GM23338 (cell line): ENCODE results near the gene UIMC1. TPM values are rescaled to one million over a fixed set of nuclear protein-coding genes. Genes with fewer than 3 reads are reported as not detected.

Source experiments
- ATAC-seq: fragments of 200-7000 bp; cut with Tn5 transposase; 3 replicates; pipeline ENCODE4 v1.9.1; 2020
- DNase-seq: peaks from one replicate; pipeline ENCODE4 v3.0.0-alpha.2; 2015; ENCODE audit warnings: low spot score
- H2AFZ ChIP-seq: fragments of 200-600 bp; sonication (generic); 2 replicates; pipeline ENCODE4 v1.8.0; 2016; ENCODE audit warnings: antibody characterized with exemption, mild to moderate bottlenecking, moderate library complexity
- H3F3A ChIP-seq: fragments of 200-600 bp; sonication (generic); replicated peaks from 2 replicates; pipeline ENCODE4 v1.8.0; 2017; ENCODE audit warnings: antibody characterized with exemption, mixed run types, low read depth
- H3K27ac ChIP-seq: fragments of 200-600 bp; sonication (generic); 2 replicates; pipeline ENCODE4 v1.6.1; 2016; ENCODE audit warnings: low read depth
- H3K27me3 ChIP-seq: fragments of 200-600 bp; sonication (generic); 2 replicates; pipeline ENCODE4 v1.8.0; 2016; ENCODE audit warnings: mild to moderate bottlenecking, mixed run types, moderate library complexity; ENCODE audit not compliant: insufficient read depth
- H3K36me3 ChIP-seq: fragments of 200-600 bp; sonication (generic); 2 replicates; pipeline ENCODE4 v1.8.0; 2016; ENCODE audit warnings: mild to moderate bottlenecking; ENCODE audit not compliant: insufficient read depth
- H3K4me1 ChIP-seq: fragments of 200-600 bp; sonication (generic); 2 replicates; pipeline ENCODE4 v1.8.0; 2016; ENCODE audit warnings: mild to moderate bottlenecking, moderate library complexity; ENCODE audit not compliant: insufficient read depth
- H3K4me2 ChIP-seq: fragments of 200-600 bp; sonication (generic); 2 replicates; pipeline ENCODE4 v1.7.1; 2017; ENCODE audit warnings: mixed run types
- H3K4me3 ChIP-seq: fragments of 200-600 bp; sonication (generic); 2 replicates; pipeline ENCODE4 v1.6.1; 2016; ENCODE audit warnings: mixed run types
- H3K79me2 ChIP-seq: fragments of 200-600 bp; sonication (generic); replicated peaks from 2 replicates; pipeline ENCODE4 v1.8.0; 2017; ENCODE audit warnings: mild to moderate bottlenecking; ENCODE audit not compliant: insufficient read depth
- H3K9me2 ChIP-seq: fragments of 200-600 bp; sonication (generic); 2 replicates; pipeline ENCODE4 v1.8.0; 2017; ENCODE audit not compliant: insufficient read depth
- H4K20me1 ChIP-seq: fragments of 200-600 bp; sonication (generic); replicated peaks from 2 replicates; pipeline ENCODE4 v1.8.0; 2017; ENCODE audit warnings: mild to moderate bottlenecking; ENCODE audit not compliant: insufficient read depth
- H3K27ac Mint-ChIP-seq: 2 replicates; pipeline ENCODE4 v1.8.0; 2020; ENCODE audit warnings: inconsistent platforms, mild to moderate bottlenecking, moderate library complexity, mixed read lengths
- H3K27me3 Mint-ChIP-seq: 3 replicates; pipeline ENCODE4 v1.8.0; 2022; ENCODE audit warnings: low read depth, mild to moderate bottlenecking, moderate library complexity, mixed read lengths, inconsistent platforms; ENCODE audit not compliant: insufficient read depth, poor library complexity
- H3K36me3 Mint-ChIP-seq: 3 replicates; pipeline ENCODE4 v1.8.0; 2021; ENCODE audit warnings: low read depth, mild to moderate bottlenecking, inconsistent platforms, moderate library complexity, mixed read lengths
- H3K4me1 Mint-ChIP-seq: 3 replicates; pipeline ENCODE4 v1.8.0; 2020; ENCODE audit warnings: mild to moderate bottlenecking, inconsistent platforms, mixed read lengths
- H3K4me3 Mint-ChIP-seq: 3 replicates; pipeline ENCODE4 v1.8.0; 2021; ENCODE audit warnings: moderate library complexity, mild to moderate bottlenecking, inconsistent platforms, mixed read lengths
- H3K9me3 Mint-ChIP-seq: 3 replicates; pipeline ENCODE4 v1.8.0; 2020; ENCODE audit warnings: moderate library complexity, mild to moderate bottlenecking, inconsistent platforms, mixed read lengths
- EZH2 ChIP-seq: fragments of 200-600 bp; sonication (generic); IDR thresholded peaks from one replicate; pipeline ENCODE4 v1.8.0; 2017; ENCODE audit warnings: antibody characterized with exemption, mild to moderate bottlenecking, low read depth; ENCODE audit not compliant: unreplicated experiment
- EZH2phosphoT487 ChIP-seq: fragments of 200-600 bp; sonication (generic); IDR thresholded peaks from one replicate; pipeline ENCODE4 v1.8.1; 2018; ENCODE audit warnings: antibody characterized with exemption; ENCODE audit not compliant: unreplicated experiment
- JUNB ChIP-seq: IDR thresholded peaks from one replicate; pipeline ENCODE4 v1.6.1; 2016; ENCODE audit warnings: antibody characterized with exemption; ENCODE audit not compliant: unreplicated experiment
- POLR2AphosphoS5 ChIP-seq: IDR thresholded peaks from 2 replicates; pipeline ENCODE4 v1.6.1; 2016; ENCODE audit warnings: antibody characterized with exemption, low read depth
- STAT1 ChIP-seq: IDR thresholded peaks from one replicate; pipeline ENCODE4 v1.6.1; 2016; ENCODE audit warnings: antibody characterized with exemption; ENCODE audit not compliant: unreplicated experiment
- ZNF114 ChIP-seq: fragments of 250-450 bp; sonication (Bioruptor Pico); IDR thresholded peaks from 2 replicates; pipeline ENCODE4 v1.5.0; 2020; ENCODE audit warnings: mild to moderate bottlenecking, moderate library complexity
- polyA plus RNA-seq: library from polyadenylated mRNA; unstranded; fragments of >200 nt; fragmentation: Nextera tagmentation; extraction: Ambion mirVana; gene quantifications from 2 replicates; pipeline ENCODE4 v1.2.1, GENCODE V29; 2016
- total RNA-seq: library from RNA; depleted of rRNA; stranded (reverse); fragments of >200 nt; shearing (Covaris generic); gene quantifications from 2 replicates; pipeline ENCODE4 v1.2.3, GENCODE V29; 2014
- TF ChIP-seq, protein P1 (sequence below): IDR thresholded peaks from 2 replicates; pipeline ENCODE4 v1.6.1; 2016; ENCODE audit warnings: antibody characterized with exemption
- TF ChIP-seq, protein P2 (sequence below): fragments of 250-450 bp; sonication (Bioruptor Pico); IDR thresholded peaks from 2 replicates; pipeline ENCODE4 v1.5.0; 2020; ENCODE audit warnings: mild to moderate bottlenecking, moderate library complexity
- TF ChIP-seq, protein P3 (sequence below): IDR thresholded peaks from one replicate; pipeline ENCODE4 v1.6.1; 2018; ENCODE audit warnings: antibody characterized with exemption; ENCODE audit not compliant: unreplicated experiment

The UIMC1 gene
- total and polyA plus RNA-seq, 2 experiments from 2014 or later, result 36.4 to 40.1 TPM

DNA sequence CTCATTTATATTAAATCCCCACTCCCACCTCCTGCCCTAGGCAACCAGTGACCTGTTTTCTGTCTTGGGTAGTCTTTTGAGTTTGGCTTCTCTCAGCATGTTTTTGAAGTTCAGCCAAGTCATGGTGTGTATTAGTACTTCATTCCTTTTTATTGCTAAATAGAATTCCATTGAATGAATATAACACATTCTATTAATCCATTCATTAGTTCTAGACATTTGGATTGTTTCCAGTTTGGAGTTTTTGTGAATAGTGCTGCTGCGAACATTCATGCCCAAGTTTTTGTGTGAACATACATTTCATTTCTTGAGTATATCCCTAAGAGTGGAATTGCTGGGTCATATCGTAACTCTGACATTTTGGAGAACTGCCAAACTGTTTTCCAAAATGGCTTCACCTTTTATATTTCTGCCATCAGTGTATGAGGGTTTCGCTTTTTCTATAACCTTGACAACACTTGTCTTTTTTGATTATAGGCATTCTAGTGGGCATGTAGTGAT is 18.6 kb upstream of the UIMC1 start:
- no peak overlapping the region for H3K4me3 ChIP-seq
- 0 out of 2 replicates have a peak, but pooled peaks cover 3% of the 10 kb centered on the region for H3K9me2 ChIP-seq
- no peak overlapping the region for H3K4me2 ChIP-seq
- Mint-ChIP-seq H3K27ac (no peak overlapping the region), H3K27me3 (peaks cover 12% of the 10 kb centered on the region), H3K36me3 (peaks cover 27% of the 10 kb centered on the region), H3K9me3 (no peaks in the 10 kb centered on the region; the same call in 2 of the 3 replicates), H3K4me3 (no peak overlapping the region), H3K4me1 (peaks cover 13% of the 10 kb centered on the region)
- H3K79me2 ChIP-seq, result peaks cover 43% of the 10 kb centered on the region
- no peak for DNase-seq
- TF ChIP-seq, protein P1, sequence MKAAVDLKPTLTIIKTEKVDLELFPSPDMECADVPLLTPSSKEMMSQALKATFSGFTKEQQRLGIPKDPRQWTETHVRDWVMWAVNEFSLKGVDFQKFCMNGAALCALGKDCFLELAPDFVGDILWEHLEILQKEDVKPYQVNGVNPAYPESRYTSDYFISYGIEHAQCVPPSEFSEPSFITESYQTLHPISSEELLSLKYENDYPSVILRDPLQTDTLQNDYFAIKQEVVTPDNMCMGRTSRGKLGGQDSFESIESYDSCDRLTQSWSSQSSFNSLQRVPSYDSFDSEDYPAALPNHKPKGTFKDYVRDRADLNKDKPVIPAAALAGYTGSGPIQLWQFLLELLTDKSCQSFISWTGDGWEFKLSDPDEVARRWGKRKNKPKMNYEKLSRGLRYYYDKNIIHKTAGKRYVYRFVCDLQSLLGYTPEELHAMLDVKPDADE, result no peak
- TF ChIP-seq ZNF114, result no peak
- TF ChIP-seq, protein P2, sequence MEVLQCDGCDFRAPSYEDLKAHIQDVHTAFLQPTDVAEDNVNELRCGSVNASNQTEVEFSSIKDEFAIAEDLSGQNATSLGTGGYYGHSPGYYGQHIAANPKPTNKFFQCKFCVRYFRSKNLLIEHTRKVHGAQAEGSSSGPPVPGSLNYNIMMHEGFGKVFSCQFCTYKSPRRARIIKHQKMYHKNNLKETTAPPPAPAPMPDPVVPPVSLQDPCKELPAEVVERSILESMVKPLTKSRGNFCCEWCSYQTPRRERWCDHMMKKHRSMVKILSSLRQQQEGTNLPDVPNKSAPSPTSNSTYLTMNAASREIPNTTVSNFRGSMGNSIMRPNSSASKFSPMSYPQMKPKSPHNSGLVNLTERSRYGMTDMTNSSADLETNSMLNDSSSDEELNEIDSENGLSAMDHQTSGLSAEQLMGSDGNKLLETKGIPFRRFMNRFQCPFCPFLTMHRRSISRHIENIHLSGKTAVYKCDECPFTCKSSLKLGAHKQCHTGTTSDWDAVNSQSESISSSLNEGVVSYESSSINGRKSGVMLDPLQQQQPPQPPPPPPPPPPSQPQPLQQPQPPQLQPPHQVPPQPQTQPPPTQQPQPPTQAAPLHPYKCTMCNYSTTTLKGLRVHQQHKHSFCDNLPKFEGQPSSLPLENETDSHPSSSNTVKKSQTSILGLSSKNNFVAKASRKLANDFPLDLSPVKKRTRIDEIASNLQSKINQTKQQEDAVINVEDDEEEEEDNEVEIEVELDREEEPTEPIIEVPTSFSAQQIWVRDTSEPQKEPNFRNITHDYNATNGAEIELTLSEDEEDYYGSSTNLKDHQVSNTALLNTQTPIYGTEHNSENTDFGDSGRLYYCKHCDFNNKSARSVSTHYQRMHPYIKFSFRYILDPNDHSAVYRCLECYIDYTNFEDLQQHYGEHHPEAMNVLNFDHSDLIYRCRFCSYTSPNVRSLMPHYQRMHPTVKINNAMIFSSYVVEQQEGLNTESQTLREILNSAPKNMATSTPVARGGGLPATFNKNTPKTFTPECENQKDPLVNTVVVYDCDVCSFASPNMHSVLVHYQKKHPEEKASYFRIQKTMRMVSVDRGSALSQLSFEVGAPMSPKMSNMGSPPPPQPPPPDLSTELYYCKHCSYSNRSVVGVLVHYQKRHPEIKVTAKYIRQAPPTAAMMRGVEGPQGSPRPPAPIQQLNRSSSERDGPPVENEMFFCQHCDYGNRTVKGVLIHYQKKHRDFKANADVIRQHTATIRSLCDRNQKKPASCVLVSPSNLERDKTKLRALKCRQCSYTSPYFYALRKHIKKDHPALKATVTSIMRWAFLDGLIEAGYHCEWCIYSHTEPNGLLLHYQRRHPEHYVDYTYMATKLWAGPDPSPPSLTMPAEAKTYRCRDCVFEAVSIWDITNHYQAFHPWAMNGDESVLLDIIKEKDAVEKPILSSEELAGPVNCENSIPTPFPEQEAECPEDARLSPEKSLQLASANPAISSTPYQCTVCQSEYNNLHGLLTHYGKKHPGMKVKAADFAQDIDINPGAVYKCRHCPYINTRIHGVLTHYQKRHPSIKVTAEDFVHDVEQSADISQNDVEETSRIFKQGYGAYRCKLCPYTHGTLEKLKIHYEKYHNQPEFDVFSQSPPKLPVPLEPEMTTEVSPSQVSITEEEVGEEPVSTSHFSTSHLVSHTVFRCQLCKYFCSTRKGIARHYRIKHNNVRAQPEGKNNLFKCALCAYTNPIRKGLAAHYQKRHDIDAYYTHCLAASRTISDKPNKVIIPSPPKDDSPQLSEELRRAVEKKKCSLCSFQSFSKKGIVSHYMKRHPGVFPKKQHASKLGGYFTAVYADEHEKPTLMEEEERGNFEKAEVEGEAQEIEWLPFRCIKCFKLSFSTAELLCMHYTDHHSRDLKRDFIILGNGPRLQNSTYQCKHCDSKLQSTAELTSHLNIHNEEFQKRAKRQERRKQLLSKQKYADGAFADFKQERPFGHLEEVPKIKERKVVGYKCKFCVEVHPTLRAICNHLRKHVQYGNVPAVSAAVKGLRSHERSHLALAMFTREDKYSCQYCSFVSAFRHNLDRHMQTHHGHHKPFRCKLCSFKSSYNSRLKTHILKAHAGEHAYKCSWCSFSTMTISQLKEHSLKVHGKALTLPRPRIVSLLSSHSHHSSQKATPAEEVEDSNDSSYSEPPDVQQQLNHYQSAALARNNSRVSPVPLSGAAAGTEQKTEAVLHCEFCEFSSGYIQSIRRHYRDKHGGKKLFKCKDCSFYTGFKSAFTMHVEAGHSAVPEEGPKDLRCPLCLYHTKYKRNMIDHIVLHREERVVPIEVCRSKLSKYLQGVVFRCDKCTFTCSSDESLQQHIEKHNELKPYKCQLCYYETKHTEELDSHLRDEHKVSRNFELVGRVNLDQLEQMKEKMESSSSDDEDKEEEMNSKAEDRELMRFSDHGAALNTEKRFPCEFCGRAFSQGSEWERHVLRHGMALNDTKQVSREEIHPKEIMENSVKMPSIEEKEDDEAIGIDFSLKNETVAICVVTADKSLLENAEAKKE (CRISPR knock-in tag), result no peak
- H3K27ac ChIP-seq, result no peak overlapping the region
- H3F3A ChIP-seq, result peaks cover 6% of the 10 kb centered on the region; the same call in 1 of the 2 replicates
- no peaks in the 10 kb centered on the region; the same call in none of the 2 replicates for H4K20me1 ChIP-seq
- H2AFZ ChIP-seq, result no peak overlapping the region
- ATAC-seq, result no peak
- H3K4me1 ChIP-seq, result peaks cover 6% of the 10 kb centered on the region
- no peaks in the 10 kb centered on the region for H3K36me3 ChIP-seq
- no peaks in the 10 kb centered on the region for H3K27me3 ChIP-seq

DNA sequence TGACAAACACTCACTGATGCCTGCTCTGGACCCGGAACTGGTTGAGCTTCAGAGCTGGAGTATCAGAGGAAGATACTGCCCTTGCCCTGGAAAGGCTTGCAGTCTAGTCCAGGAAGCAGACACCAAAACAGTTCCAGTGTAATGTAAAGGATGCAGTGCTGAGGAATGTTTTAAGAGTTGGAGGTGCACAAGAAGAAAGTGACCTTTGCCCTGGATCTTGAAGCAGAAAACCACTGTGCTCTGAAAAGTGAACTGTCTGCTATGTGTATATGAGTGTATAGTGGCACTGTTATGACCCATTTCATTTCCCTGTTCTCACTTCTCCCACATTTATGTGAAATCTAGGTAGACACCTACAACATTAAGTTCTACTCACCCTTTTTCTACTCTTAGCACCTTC is 18.0 kb upstream of the UIMC1 start:
- H4K20me1 ChIP-seq, result no peaks in the 10 kb centered on the region; the same call in none of the 2 replicates
- no peak overlapping the region for H3K4me2 ChIP-seq
- H3F3A ChIP-seq, result peaks cover 6% of the 10 kb centered on the region; the same call in 1 of the 2 replicates
- DNase-seq (no peak), ATAC-seq (no peak)
- no peak overlapping the region for H3K4me3 ChIP-seq
- H3K36me3 Mint-ChIP-seq, result peaks cover 25% of the 10 kb centered on the region
- no peak overlapping the region for H2AFZ ChIP-seq
- no peak overlapping the region for H3K27ac ChIP-seq
- no peaks in the 10 kb centered on the region; the same call in 2 of the 3 replicates for H3K9me3 Mint-ChIP-seq
- peak overlapping the region; percentile 38 for H3K4me3 Mint-ChIP-seq
- no peaks in the 10 kb centered on the region for H3K36me3 ChIP-seq
- H3K4me1 Mint-ChIP-seq, result peaks cover 13% of the 10 kb centered on the region
- H3K4me1 ChIP-seq, result peaks cover 6% of the 10 kb centered on the region
- no peaks in the 10 kb centered on the region for H3K27me3 ChIP-seq
- peaks cover 12% of the 10 kb centered on the region for H3K27me3 Mint-ChIP-seq
- no peak overlapping the region for H3K27ac Mint-ChIP-seq
- H3K9me2 ChIP-seq, result 0 out of 2 replicates have a peak, but pooled peaks cover 3% of the 10 kb centered on the region
- H3K79me2 ChIP-seq, result peaks cover 38% of the 10 kb centered on the region
- TF ChIP-seq EZH2phosphoT487, result no peak
- no peak for TF ChIP-seq JUNB
- TF ChIP-seq EZH2, result no peak
- TF ChIP-seq, protein P3, sequence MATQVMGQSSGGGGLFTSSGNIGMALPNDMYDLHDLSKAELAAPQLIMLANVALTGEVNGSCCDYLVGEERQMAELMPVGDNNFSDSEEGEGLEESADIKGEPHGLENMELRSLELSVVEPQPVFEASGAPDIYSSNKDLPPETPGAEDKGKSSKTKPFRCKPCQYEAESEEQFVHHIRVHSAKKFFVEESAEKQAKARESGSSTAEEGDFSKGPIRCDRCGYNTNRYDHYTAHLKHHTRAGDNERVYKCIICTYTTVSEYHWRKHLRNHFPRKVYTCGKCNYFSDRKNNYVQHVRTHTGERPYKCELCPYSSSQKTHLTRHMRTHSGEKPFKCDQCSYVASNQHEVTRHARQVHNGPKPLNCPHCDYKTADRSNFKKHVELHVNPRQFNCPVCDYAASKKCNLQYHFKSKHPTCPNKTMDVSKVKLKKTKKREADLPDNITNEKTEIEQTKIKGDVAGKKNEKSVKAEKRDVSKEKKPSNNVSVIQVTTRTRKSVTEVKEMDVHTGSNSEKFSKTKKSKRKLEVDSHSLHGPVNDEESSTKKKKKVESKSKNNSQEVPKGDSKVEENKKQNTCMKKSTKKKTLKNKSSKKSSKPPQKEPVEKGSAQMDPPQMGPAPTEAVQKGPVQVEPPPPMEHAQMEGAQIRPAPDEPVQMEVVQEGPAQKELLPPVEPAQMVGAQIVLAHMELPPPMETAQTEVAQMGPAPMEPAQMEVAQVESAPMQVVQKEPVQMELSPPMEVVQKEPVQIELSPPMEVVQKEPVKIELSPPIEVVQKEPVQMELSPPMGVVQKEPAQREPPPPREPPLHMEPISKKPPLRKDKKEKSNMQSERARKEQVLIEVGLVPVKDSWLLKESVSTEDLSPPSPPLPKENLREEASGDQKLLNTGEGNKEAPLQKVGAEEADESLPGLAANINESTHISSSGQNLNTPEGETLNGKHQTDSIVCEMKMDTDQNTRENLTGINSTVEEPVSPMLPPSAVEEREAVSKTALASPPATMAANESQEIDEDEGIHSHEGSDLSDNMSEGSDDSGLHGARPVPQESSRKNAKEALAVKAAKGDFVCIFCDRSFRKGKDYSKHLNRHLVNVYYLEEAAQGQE, result no peak
- no peak for TF ChIP-seq STAT1
- TF ChIP-seq, protein P1, result no peak
- no peak for TF ChIP-seq POLR2AphosphoS5
